Measurements from ENCODE around the gene TOP3A. TPM values are rescaled to one million over a fixed set of nuclear protein-coding genes. Genes with fewer than 3 reads are reported as not detected.
"Not testable (repeated sequence)": the region's sequence is repeated elsewhere in the genome, so short reads cannot be mapped to it uniquely, and the experiment has no call there.

The TOP3A gene
- total RNA-seq, 4 donors from 2014 or later, result 25.7 to 49.7 (median 35.0) TPM

GRCh38 chr17:18339933-18340332 lies 25.1 kb upstream of the TOP3A start:
- H3K4me3 ChIP-seq, result no peak overlapping the region
- H3K27ac ChIP-seq, result no peak overlapping the region
- peaks cover 0 to 70% (median 0%) of the 10 kb centered on the region in 3 donors for H3K36me3 ChIP-seq
- H3K27me3 ChIP-seq, result no peaks in the 10 kb centered on the region
- no peaks in the 10 kb centered on the region for H3K9me3 ChIP-seq
- no peaks in the 10 kb centered on the region for H3K4me1 ChIP-seq
- no peak for DNase-seq
- TF ChIP-seq CTCF (IDR thresholded peaks at IDR 0.05) (no peak), POLR2A (IDR thresholded peaks at IDR 0.05) (no peak)

GRCh38 chr17:18338158-18338557 lies 23.4 kb upstream of the TOP3A start:
- H3K9me3 ChIP-seq, H3K4me1 ChIP-seq, DNase-seq, H3K27me3 ChIP-seq, H3K27ac ChIP-seq, H3K4me3 ChIP-seq: not testable (repeated sequence)
- H3K36me3 ChIP-seq, result peaks cover 0 to 78% (median 0%) of the 10 kb centered on the region in 3 donors

GRCh38 chr17:18332909-18333489 lies 18.2 kb upstream of the TOP3A start:
- peaks cover 0 to 92% (median 0%) of the 10 kb centered on the region in 3 donors for H3K36me3 ChIP-seq
- DNase-seq, result no peak

GRCh38 chr17:18331879-18332278 lies 17.1 kb upstream of the TOP3A start:
- Histone ChIP-seq H3K4me3 (no peak overlapping the region), H3K4me1 (no peaks in the 10 kb centered on the region), H3K27ac (no peak overlapping the region), H3K9me3 (no peaks in the 10 kb centered on the region), H3K36me3 (peaks cover 0 to 97% (median 0%) of the 10 kb centered on the region in 3 donors), H3K27me3 (no peaks in the 10 kb centered on the region)
- peak in 2 of 3 donors; percentile 31 to 63 for DNase-seq
- TF ChIP-seq POLR2A (IDR thresholded peaks at IDR 0.05) (no peak), CTCF (IDR thresholded peaks at IDR 0.05) (no peak)

More at GRCh38 chr17:18332909-18333489, 18.2 kb upstream of the TOP3A start:
- Histone ChIP-seq H3K9me3 (no peaks in the 10 kb centered on the region), H3K27me3 (no peaks in the 10 kb centered on the region), H3K4me3 (no peak overlapping the region), H3K4me1 (no peaks in the 10 kb centered on the region), H3K27ac (no peak overlapping the region)
- TF ChIP-seq POLR2A (IDR thresholded peaks at IDR 0.05) (no peak), CTCF (IDR thresholded peaks at IDR 0.05) (no peak)

GRCh38 chr17:18328643-18329204 lies 13.9 kb upstream of the TOP3A start:
- H3K27me3 ChIP-seq, result no peaks in the 10 kb centered on the region
- H3K27ac ChIP-seq, result no peak overlapping the region
- no peak for DNase-seq
- no peaks in the 10 kb centered on the region for H3K9me3 ChIP-seq
- H3K4me3 ChIP-seq, result no peak overlapping the region
- H3K4me1 ChIP-seq, result no peaks in the 10 kb centered on the region
- peaks cover 0 to 97% (median 0%) of the 10 kb centered on the region in 3 donors for H3K36me3 ChIP-seq
- no peak for TF ChIP-seq POLR2A (IDR thresholded peaks at IDR 0.05)
- no peak for TF ChIP-seq CTCF (IDR thresholded peaks at IDR 0.05)

DNA sequence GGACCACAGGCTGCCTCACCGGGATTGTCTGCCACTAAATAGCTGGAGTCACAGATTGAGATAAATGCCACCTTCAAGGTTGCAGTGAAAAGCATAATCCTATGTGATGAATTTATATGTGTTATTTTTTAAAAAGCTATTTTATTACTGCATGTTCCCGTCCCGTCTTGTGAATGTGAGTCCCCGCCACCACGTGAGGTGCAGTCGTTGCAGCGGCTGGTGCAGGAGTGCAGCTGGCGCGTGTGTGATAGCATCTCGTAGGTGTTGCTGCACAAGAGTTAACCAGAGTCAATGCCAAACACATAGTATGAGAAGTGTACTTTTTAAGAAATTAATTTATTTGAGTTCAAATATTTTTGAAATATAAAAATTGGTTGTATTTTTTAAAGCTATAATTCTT lies 12.8 kb upstream of the TOP3A start:
- no peaks in the 10 kb centered on the region for H3K9me3 ChIP-seq
- H3K27me3 ChIP-seq, result no peaks in the 10 kb centered on the region
- H3K4me3 ChIP-seq, result no peak overlapping the region
- peaks cover 0 to 98% (median 0%) of the 10 kb centered on the region in 3 donors for H3K36me3 ChIP-seq
- DNase-seq, result no peak
- no peaks in the 10 kb centered on the region for H3K4me1 ChIP-seq
- TF ChIP-seq CTCF (IDR thresholded peaks at IDR 0.05) (no peak), POLR2A (IDR thresholded peaks at IDR 0.05) (no peak)
- H3K27ac ChIP-seq, result no peak overlapping the region
